ENCODE results near the gene ESR1. TPM values are rescaled to one million over a fixed set of nuclear protein-coding genes. Genes with fewer than 3 reads are reported as not detected.
"Not testable (repeated sequence)": the region's sequence is repeated elsewhere in the genome, so short reads cannot be mapped to it uniquely, and the experiment has no call there.

ESR1 gene
- total RNA-seq, 1 donor from 2014 or later, result not detected

- H3K4me3 Mint-ChIP-seq (ENCODE audit: low read depth), result no peak overlapping the region
- TF ChIP-seq, protein P1, sequence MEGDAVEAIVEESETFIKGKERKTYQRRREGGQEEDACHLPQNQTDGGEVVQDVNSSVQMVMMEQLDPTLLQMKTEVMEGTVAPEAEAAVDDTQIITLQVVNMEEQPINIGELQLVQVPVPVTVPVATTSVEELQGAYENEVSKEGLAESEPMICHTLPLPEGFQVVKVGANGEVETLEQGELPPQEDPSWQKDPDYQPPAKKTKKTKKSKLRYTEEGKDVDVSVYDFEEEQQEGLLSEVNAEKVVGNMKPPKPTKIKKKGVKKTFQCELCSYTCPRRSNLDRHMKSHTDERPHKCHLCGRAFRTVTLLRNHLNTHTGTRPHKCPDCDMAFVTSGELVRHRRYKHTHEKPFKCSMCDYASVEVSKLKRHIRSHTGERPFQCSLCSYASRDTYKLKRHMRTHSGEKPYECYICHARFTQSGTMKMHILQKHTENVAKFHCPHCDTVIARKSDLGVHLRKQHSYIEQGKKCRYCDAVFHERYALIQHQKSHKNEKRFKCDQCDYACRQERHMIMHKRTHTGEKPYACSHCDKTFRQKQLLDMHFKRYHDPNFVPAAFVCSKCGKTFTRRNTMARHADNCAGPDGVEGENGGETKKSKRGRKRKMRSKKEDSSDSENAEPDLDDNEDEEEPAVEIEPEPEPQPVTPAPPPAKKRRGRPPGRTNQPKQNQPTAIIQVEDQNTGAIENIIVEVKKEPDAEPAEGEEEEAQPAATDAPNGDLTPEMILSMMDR (IDR thresholded peaks at IDR 0.05; ENCODE audit: unreplicated experiment), result no peak
- H3K9me3 Mint-ChIP-seq (ENCODE audit: low read depth), result no peaks in the 10 kb centered on the region
- no peaks in the 10 kb centered on the region for H3K27me3 Mint-ChIP-seq
- peaks cover 5% of the 10 kb centered on the region for H3K4me1 Mint-ChIP-seq (ENCODE audit: low read depth)
- peaks cover 37% of the 10 kb centered on the region for H3K36me3 Mint-ChIP-seq (ENCODE audit: insufficient read depth)
- DNase-seq (ENCODE audit: low spot score, unreplicated experiment), result no peak
- H3K27ac Mint-ChIP-seq, result no peak overlapping the region
These were observed 328.4 kb downstream of the ESR1 start for GRCh38 chr6:152135755-152136448.

GRCh38 chr6:152136449-152136825 is 329.0 kb downstream of the ESR1 start:
- Mint-ChIP-seq H3K27ac (no peak overlapping the region), H3K36me3 (ENCODE audit: insufficient read depth) (peaks cover 40% of the 10 kb centered on the region), H3K27me3 (no peaks in the 10 kb centered on the region), H3K4me1 (ENCODE audit: low read depth) (peaks cover 5% of the 10 kb centered on the region), H3K9me3 (ENCODE audit: low read depth) (no peaks in the 10 kb centered on the region), H3K4me3 (ENCODE audit: low read depth) (no peak overlapping the region)
- TF ChIP-seq, protein P1 (IDR thresholded peaks at IDR 0.05; ENCODE audit: unreplicated experiment), result no peak
- DNase-seq (ENCODE audit: low spot score, unreplicated experiment), result no peak

GRCh38 chr6:152138344-152138743 is 330.9 kb downstream of the ESR1 start:
- H3K27me3 Mint-ChIP-seq; H3K9me3 Mint-ChIP-seq (ENCODE audit: low read depth); H3K27ac Mint-ChIP-seq; H3K4me1 Mint-ChIP-seq (ENCODE audit: low read depth); DNase-seq (ENCODE audit: low spot score, unreplicated experiment); H3K4me3 Mint-ChIP-seq (ENCODE audit: low read depth): not testable (repeated sequence)
- peaks cover 33% of the 10 kb centered on the region for H3K36me3 Mint-ChIP-seq (ENCODE audit: insufficient read depth)

DNA sequence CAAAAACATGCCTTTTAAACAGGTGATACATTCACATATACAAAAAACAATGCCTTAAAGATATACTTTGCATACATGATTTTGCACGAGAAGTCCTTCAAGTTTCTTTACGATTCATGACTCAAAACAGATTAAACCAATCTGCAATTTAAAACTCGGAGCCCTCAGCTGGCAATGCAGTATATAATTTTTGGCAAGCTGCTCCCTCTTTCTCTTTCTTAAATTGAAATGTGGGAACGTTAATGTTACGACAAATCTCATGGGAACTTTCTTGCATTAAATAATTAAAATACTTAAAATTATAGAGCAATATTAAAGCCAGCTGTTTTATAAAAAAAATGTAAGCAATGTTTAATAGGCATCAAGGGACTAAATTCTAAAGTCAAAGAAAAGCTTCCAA is 334.6 kb downstream of the ESR1 start:
- TF ChIP-seq, protein P1 (IDR thresholded peaks at IDR 0.05; ENCODE audit: unreplicated experiment), result no peak
- Mint-ChIP-seq H3K27me3 (no peaks in the 10 kb centered on the region), H3K36me3 (ENCODE audit: insufficient read depth) (peaks cover 22% of the 10 kb centered on the region), H3K27ac (no peak overlapping the region), H3K4me3 (ENCODE audit: low read depth) (no peak overlapping the region), H3K9me3 (ENCODE audit: low read depth) (no peaks in the 10 kb centered on the region), H3K4me1 (ENCODE audit: low read depth) (peaks cover 4% of the 10 kb centered on the region)
- DNase-seq (ENCODE audit: low spot score, unreplicated experiment), result no peak

DNA sequence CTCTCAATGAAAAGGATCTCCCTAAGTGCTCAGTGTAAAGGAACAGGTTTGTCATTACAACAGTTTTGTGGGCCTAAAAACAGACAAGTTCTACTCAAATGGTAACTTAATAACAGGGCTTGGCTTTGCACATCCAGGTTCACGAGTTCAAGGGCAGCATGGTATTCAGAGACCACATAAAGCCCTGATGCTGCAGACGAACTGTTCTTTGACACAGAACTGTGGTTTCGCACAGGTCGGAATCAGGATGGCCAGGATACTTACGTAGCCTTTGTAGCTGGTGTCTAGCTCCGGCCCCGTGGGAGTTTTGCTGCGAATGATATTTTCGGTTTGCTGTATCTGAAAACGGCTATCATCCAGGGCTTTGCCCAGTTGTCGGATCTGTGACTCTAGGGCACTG is 335.9 kb downstream of the ESR1 start:
- H3K36me3 Mint-ChIP-seq (ENCODE audit: insufficient read depth), result peaks cover 29% of the 10 kb centered on the region
- H3K27ac Mint-ChIP-seq, result no peak overlapping the region
- H3K27me3 Mint-ChIP-seq, result no peaks in the 10 kb centered on the region
- peaks cover 4% of the 10 kb centered on the region for H3K4me1 Mint-ChIP-seq (ENCODE audit: low read depth)
- DNase-seq (ENCODE audit: low spot score, unreplicated experiment), result no peak
- no peaks in the 10 kb centered on the region for H3K9me3 Mint-ChIP-seq (ENCODE audit: low read depth)
- TF ChIP-seq, protein P1 (IDR thresholded peaks at IDR 0.05; ENCODE audit: unreplicated experiment), result no peak
- H3K4me3 Mint-ChIP-seq (ENCODE audit: low read depth), result no peak overlapping the region

DNA sequence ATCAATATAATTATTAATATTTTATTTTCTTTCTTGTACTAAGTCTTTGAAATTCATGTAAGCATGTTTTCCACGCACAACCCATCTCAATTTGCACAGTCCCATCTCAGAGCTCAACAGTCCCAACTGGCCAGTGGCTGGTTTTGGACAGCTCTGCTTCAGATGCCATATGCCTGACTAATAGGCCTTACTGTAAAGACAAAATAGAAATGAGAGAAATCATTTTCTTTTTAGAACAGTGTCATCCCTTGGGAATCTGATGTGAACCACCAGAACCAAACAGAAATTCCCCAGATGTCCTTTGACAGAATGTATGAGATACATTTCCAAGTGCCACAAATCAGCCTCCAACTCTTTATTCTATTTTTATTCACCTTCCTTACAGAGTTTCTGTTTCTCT is 338.9 kb downstream of the ESR1 start:
- no peaks in the 10 kb centered on the region for H3K27me3 Mint-ChIP-seq
- peaks cover 4% of the 10 kb centered on the region for H3K4me1 Mint-ChIP-seq (ENCODE audit: low read depth)
- TF ChIP-seq, protein P1 (IDR thresholded peaks at IDR 0.05; ENCODE audit: unreplicated experiment), result no peak
- no peak for DNase-seq (ENCODE audit: low spot score, unreplicated experiment)
- H3K9me3 Mint-ChIP-seq (ENCODE audit: low read depth), result no peaks in the 10 kb centered on the region
- H3K4me3 Mint-ChIP-seq (ENCODE audit: low read depth), result no peak overlapping the region
- H3K36me3 Mint-ChIP-seq (ENCODE audit: insufficient read depth), result peaks cover 29% of the 10 kb centered on the region
- no peak overlapping the region for H3K27ac Mint-ChIP-seq
